ENCODE data around the gene DKK2.

Gene DKK2

GRCh38 chr4:107035819-107036583 is at the start of gene DKK2:
DKK2 (minus strand) TSS chr4:107036313; CDS start chr4:107035591, 722 bp downstream.
- peak within 1 kb of the TSS; percentile 77 for H3K4me3 ChIP-seq (ENCODE audit: low read depth, low read length)
- H3K4me1 ChIP-seq (ENCODE audit: control insufficient read depth, insufficient read depth, low read length): peaks cover 17% of the 10 kb centered on the region
- H3K27me3 ChIP-seq (ENCODE audit: control insufficient read depth, insufficient read depth, low read length): peaks cover 59% of the 10 kb centered on the region
- H3K36me3 ChIP-seq (ENCODE audit: control insufficient read depth, insufficient read depth, low read length): no peaks in the 10 kb centered on the region
- H3K27ac ChIP-seq (ENCODE audit: low read depth, low read length): no peak within 1 kb of the TSS
- H3K9ac ChIP-seq (ENCODE audit: low read depth, low read length): no peak within 1 kb of the TSS
- H3K9me3 ChIP-seq (ENCODE audit: control insufficient read depth, insufficient read depth, low read length): no peaks in the 10 kb centered on the region

GRCh38 chr4:107077192-107077591 is 41.1 kb upstream of the DKK2 start:
- Histone ChIP-seq H3K36me3 (ENCODE audit: control insufficient read depth, insufficient read depth, low read length) (no peaks in the 10 kb centered on the region), H3K9ac (ENCODE audit: low read depth, low read length) (no peak overlapping the region), H3K27ac (ENCODE audit: low read depth, low read length) (no peak overlapping the region), H3K4me3 (ENCODE audit: low read depth, low read length) (no peak overlapping the region), H3K27me3 (ENCODE audit: control insufficient read depth, insufficient read depth, low read length) (no peaks in the 10 kb centered on the region), H3K9me3 (ENCODE audit: control insufficient read depth, insufficient read depth, low read length) (no peaks in the 10 kb centered on the region), H3K4me1 (ENCODE audit: control insufficient read depth, insufficient read depth, low read length) (no peaks in the 10 kb centered on the region)

DNA sequence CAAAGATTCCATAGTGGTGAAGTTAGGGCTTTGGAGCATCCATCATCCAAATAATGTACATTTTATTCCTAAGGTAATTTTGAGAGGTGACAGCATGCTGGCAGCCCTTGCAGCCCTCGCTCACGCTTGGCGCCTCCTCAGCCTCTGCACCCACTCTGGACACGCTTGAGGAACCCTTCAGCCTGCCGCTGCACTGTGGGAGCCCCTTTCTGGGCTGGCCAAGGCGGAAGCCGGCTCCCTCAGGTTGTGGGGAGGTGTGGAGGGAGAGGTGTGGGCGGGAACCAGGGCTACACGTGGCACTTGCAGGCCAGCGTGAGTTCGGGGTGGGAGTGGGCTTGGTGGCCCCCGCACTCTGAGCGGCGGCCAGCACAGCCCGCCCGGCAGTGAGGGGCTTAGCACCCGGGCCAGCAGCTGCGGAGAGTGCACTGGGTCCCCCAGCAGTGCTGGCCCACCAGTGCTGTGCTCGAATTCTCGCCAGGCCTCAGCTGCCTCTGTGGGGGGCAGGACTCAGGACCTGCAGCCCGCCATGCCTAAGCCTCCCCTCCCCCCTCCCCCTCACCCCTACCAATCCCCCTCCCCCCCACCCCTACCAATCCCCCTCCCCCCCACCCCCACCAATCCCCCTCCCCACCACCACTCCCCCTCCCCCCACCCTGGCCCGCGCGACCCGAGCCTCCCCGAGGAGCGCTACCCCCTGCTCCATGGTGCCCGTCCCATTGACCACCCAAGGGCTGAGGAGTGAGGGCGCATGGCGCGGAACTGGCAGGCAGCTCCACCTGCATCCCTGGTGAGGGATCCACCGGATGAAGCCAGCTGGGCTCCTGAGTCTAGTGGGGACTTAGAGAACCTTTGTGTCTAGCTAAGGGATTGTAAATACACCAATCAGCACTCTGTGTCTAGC is 37.0 kb upstream of the DKK2 start:
- H3K9ac ChIP-seq (ENCODE audit: low read depth, low read length): no peak overlapping the region
- no peaks in the 10 kb centered on the region for H3K27me3 ChIP-seq (ENCODE audit: control insufficient read depth, insufficient read depth, low read length)
- H3K27ac ChIP-seq (ENCODE audit: low read depth, low read length): no peak overlapping the region
- H3K9me3 ChIP-seq (ENCODE audit: control insufficient read depth, insufficient read depth, low read length): no peaks in the 10 kb centered on the region
- H3K4me3 ChIP-seq (ENCODE audit: low read depth, low read length): no peak overlapping the region
- no peaks in the 10 kb centered on the region for H3K4me1 ChIP-seq (ENCODE audit: control insufficient read depth, insufficient read depth, low read length)
- no peaks in the 10 kb centered on the region for H3K36me3 ChIP-seq (ENCODE audit: control insufficient read depth, insufficient read depth, low read length)

DNA sequence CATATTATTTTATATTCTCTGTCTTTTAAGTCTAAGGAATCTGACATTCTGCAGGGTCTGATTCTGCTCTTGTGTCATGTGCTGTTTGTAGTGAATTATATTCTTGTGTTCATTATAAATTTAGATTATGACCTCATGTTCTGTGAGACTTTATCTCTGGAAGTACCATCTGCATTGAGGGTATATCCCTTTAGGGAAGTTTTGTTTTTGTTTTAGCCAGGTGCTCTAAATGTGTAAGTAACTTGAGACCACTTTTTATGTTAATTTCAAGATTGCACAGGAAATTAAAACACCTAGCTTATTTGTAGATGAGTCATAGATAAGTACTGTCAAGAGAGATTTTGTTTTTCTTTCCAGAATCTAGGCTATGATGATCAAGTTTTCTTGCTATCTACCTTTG is 35.0 kb upstream of the DKK2 start:
- Histone ChIP-seq H3K4me1 (ENCODE audit: control insufficient read depth, insufficient read depth, low read length) (no peaks in the 10 kb centered on the region), H3K27me3 (ENCODE audit: control insufficient read depth, insufficient read depth, low read length) (no peaks in the 10 kb centered on the region), H3K4me3 (ENCODE audit: low read depth, low read length) (no peak overlapping the region), H3K9ac (ENCODE audit: low read depth, low read length) (no peak overlapping the region), H3K27ac (ENCODE audit: low read depth, low read length) (no peak overlapping the region), H3K36me3 (ENCODE audit: control insufficient read depth, insufficient read depth, low read length) (no peaks in the 10 kb centered on the region), H3K9me3 (ENCODE audit: control insufficient read depth, insufficient read depth, low read length) (no peaks in the 10 kb centered on the region)

DNA sequence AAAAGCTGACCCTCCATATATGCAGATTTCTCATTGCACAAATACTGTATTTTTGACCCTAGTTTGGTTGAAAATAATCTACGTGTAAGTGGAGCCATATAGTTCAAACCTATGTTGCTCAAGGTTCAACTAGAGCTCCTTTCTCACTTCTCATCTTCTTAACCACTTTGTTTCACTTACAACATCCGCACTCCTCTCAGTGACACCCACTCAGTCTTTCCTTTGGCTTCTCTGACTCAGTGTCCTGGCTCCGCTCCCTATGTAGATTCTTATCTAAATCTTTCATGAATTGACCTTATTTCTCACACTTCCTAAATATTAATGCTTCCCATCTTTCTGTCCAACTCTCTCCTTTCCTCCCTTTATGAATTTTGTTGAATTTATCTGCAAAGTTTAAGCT is 32.9 kb upstream of the DKK2 start:
- no peaks in the 10 kb centered on the region for H3K4me1 ChIP-seq (ENCODE audit: control insufficient read depth, insufficient read depth, low read length)
- no peaks in the 10 kb centered on the region for H3K27me3 ChIP-seq (ENCODE audit: control insufficient read depth, insufficient read depth, low read length)
- no peak overlapping the region for H3K9ac ChIP-seq (ENCODE audit: low read depth, low read length)
- H3K36me3 ChIP-seq (ENCODE audit: control insufficient read depth, insufficient read depth, low read length): no peaks in the 10 kb centered on the region
- H3K27ac ChIP-seq (ENCODE audit: low read depth, low read length): no peak overlapping the region
- no peaks in the 10 kb centered on the region for H3K9me3 ChIP-seq (ENCODE audit: control insufficient read depth, insufficient read depth, low read length)
- no peak overlapping the region for H3K4me3 ChIP-seq (ENCODE audit: low read depth, low read length)

- Histone ChIP-seq H3K27ac (ENCODE audit: low read depth, low read length) (no peak overlapping the region), H3K4me3 (ENCODE audit: low read depth, low read length) (no peak overlapping the region), H3K4me1 (ENCODE audit: control insufficient read depth, insufficient read depth, low read length) (no peaks in the 10 kb centered on the region), H3K36me3 (ENCODE audit: control insufficient read depth, insufficient read depth, low read length) (no peaks in the 10 kb centered on the region), H3K9ac (ENCODE audit: low read depth, low read length) (no peak overlapping the region), H3K27me3 (ENCODE audit: control insufficient read depth, insufficient read depth, low read length) (no peaks in the 10 kb centered on the region), H3K9me3 (ENCODE audit: control insufficient read depth, insufficient read depth, low read length) (no peaks in the 10 kb centered on the region)
Observed at GRCh38 chr4:107068116-107068515, 32.0 kb upstream of the DKK2 start.

GRCh38 chr4:107066621-107067020 is 30.5 kb upstream of the DKK2 start:
- no peak overlapping the region for H3K27ac ChIP-seq (ENCODE audit: low read depth, low read length)
- H3K4me3 ChIP-seq (ENCODE audit: low read depth, low read length): no peak overlapping the region

GRCh38 chr4:107065201-107065600 is 29.1 kb upstream of the DKK2 start:
- Histone ChIP-seq H3K4me1 (ENCODE audit: control insufficient read depth, insufficient read depth, low read length) (no peaks in the 10 kb centered on the region), H3K9ac (ENCODE audit: low read depth, low read length) (no peak overlapping the region), H3K9me3 (ENCODE audit: control insufficient read depth, insufficient read depth, low read length) (no peaks in the 10 kb centered on the region)

More at GRCh38 chr4:107066621-107067020, 30.5 kb upstream of the DKK2 start:
- Histone ChIP-seq H3K9ac (ENCODE audit: low read depth, low read length) (no peak overlapping the region), H3K27me3 (ENCODE audit: control insufficient read depth, insufficient read depth, low read length) (no peaks in the 10 kb centered on the region), H3K36me3 (ENCODE audit: control insufficient read depth, insufficient read depth, low read length) (no peaks in the 10 kb centered on the region), H3K4me1 (ENCODE audit: control insufficient read depth, insufficient read depth, low read length) (no peaks in the 10 kb centered on the region), H3K9me3 (ENCODE audit: control insufficient read depth, insufficient read depth, low read length) (no peaks in the 10 kb centered on the region)

GRCh38 chr4:107060388-107060787 is 24.3 kb upstream of the DKK2 start:
- Histone ChIP-seq H3K4me3 (ENCODE audit: low read depth, low read length) (no peak overlapping the region), H3K27me3 (ENCODE audit: control insufficient read depth, insufficient read depth, low read length) (no peaks in the 10 kb centered on the region), H3K27ac (ENCODE audit: low read depth, low read length) (no peak overlapping the region), H3K4me1 (ENCODE audit: control insufficient read depth, insufficient read depth, low read length) (no peaks in the 10 kb centered on the region), H3K9me3 (ENCODE audit: control insufficient read depth, insufficient read depth, low read length) (no peaks in the 10 kb centered on the region), H3K36me3 (ENCODE audit: control insufficient read depth, insufficient read depth, low read length) (no peaks in the 10 kb centered on the region), H3K9ac (ENCODE audit: low read depth, low read length) (no peak overlapping the region)

More at GRCh38 chr4:107065201-107065600, 29.1 kb upstream of the DKK2 start:
- Histone ChIP-seq H3K4me3 (ENCODE audit: low read depth, low read length) (no peak overlapping the region), H3K27me3 (ENCODE audit: control insufficient read depth, insufficient read depth, low read length) (no peaks in the 10 kb centered on the region), H3K36me3 (ENCODE audit: control insufficient read depth, insufficient read depth, low read length) (no peaks in the 10 kb centered on the region), H3K27ac (ENCODE audit: low read depth, low read length) (no peak overlapping the region)

GRCh38 chr4:107058828-107059227 is 22.7 kb upstream of the DKK2 start:
- Histone ChIP-seq H3K27ac (ENCODE audit: low read depth, low read length) (no peak overlapping the region), H3K36me3 (ENCODE audit: control insufficient read depth, insufficient read depth, low read length) (no peaks in the 10 kb centered on the region), H3K4me3 (ENCODE audit: low read depth, low read length) (no peak overlapping the region), H3K27me3 (ENCODE audit: control insufficient read depth, insufficient read depth, low read length) (no peaks in the 10 kb centered on the region), H3K9ac (ENCODE audit: low read depth, low read length) (no peak overlapping the region), H3K9me3 (ENCODE audit: control insufficient read depth, insufficient read depth, low read length) (no peaks in the 10 kb centered on the region), H3K4me1 (ENCODE audit: control insufficient read depth, insufficient read depth, low read length) (no peaks in the 10 kb centered on the region)

DNA sequence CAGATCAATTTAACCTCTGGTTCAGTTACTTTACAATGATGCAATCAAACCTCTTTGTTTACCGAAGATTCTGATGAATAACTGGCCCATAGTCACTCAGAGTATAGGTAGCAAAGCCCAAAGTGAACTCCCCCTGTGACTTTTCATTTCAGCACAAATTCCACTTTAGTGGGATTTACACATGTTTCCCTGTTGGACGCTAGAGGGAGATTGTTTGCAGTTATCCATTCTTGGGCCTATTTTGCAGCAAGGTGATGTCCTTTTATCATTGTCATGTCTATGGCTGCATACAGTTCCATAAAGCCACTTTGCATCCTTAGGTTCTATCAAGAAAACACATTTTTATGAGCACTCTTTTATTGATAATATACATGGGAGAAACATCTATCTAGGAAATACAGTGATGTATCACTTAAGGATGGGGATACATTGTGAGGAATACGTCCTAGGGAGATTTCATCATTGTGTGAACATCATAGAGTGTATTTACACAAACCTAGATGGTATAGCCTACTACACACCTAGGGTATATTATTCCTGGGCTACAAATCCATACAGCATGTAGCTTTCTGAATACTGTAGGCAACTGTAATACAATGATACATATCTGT is 14.5 kb upstream of the DKK2 start:
- Histone ChIP-seq H3K9me3 (ENCODE audit: control insufficient read depth, insufficient read depth, low read length) (peaks cover 10% of the 10 kb centered on the region), H3K27me3 (ENCODE audit: control insufficient read depth, insufficient read depth, low read length) (no peaks in the 10 kb centered on the region), H3K4me3 (ENCODE audit: low read depth, low read length) (no peak overlapping the region), H3K36me3 (ENCODE audit: control insufficient read depth, insufficient read depth, low read length) (no peaks in the 10 kb centered on the region), H3K27ac (ENCODE audit: low read depth, low read length) (no peak overlapping the region), H3K9ac (ENCODE audit: low read depth, low read length) (no peak overlapping the region), H3K4me1 (ENCODE audit: control insufficient read depth, insufficient read depth, low read length) (no peaks in the 10 kb centered on the region)
